Upper lobe of right lung (tissue), 1 donor: ENCODE measurements around the gene SLC5A11. TPM values are rescaled to one million over a fixed set of nuclear protein-coding genes. Genes with fewer than 3 reads are reported as not detected.
"Not testable (repeated sequence)": the region's sequence is repeated elsewhere in the genome, so short reads cannot be mapped to it uniquely, and the experiment has no call there.

Experiments
- ATAC-seq: fragments of 200-7000 bp; cut with Tn5 transposase; one replicate; pipeline ENCODE4 v1.9.1; 2020; ENCODE audit warnings: mild to moderate bottlenecking, moderate library complexity
- DNase-seq: peaks from one replicate; pipeline ENCODE4 v3.0.0-alpha.2; 2020
- H3K27ac ChIP-seq: fragments of 200-600 bp; one replicate; pipeline ENCODE4 v1.8.0; 2022
- H3K27me3 ChIP-seq: fragments of 200-600 bp; one replicate; pipeline ENCODE4 v1.8.0; 2022; ENCODE audit warnings: mild to moderate bottlenecking
- H3K36me3 ChIP-seq: fragments of 200-600 bp; one replicate; pipeline ENCODE4 v1.8.0; 2022
- H3K4me1 ChIP-seq: fragments of 200-600 bp; one replicate; pipeline ENCODE4 v1.8.0; 2022
- H3K4me3 ChIP-seq: fragments of 200-600 bp; one replicate; pipeline ENCODE4 v1.8.0; 2022; ENCODE audit warnings: mild to moderate bottlenecking
- H3K9me3 ChIP-seq: fragments of 200-600 bp; one replicate; pipeline ENCODE4 v1.8.0; 2022
- intact Hi-C: fragments of 100-400 bp; cut with DNase I; formaldehyde crosslinking; loops from one replicate; pipeline ENCODE4 v1.11.0; 2022
- total RNA-seq: library from RNA; stranded (reverse); fragmentation: NEBNext Ultra II Directional; extraction: Animal tissue kit (Norgen Biotek cat#: 25700); gene quantifications from one replicate; pipeline ENCODE4 v1.2.1, GENCODE V29; 2021
- TF ChIP-seq, protein P1 (sequence below): fragments of 200-600 bp; IDR thresholded peaks from one replicate; pipeline ENCODE4 v1.8.0; 2022; ENCODE audit warnings: antibody characterized with exemption
- donor health status: DM: no; HTN: yes; CAD: no; lungs with severe emphysema.

The SLC5A11 gene
- total RNA-seq, 1 donor from 2014 or later = not detected

GRCh38 chr16:24887472-24887871 lies 41.7 kb downstream of the SLC5A11 start:
- Histone ChIP-seq H3K9me3 (no peaks in the 10 kb centered on the region), H3K27ac (no peak overlapping the region), H3K4me1 (no peaks in the 10 kb centered on the region), H3K4me3 (no peak overlapping the region), H3K27me3 (no peaks in the 10 kb centered on the region), H3K36me3 (no peaks in the 10 kb centered on the region)
- ATAC-seq (no peak), DNase-seq (no peak)
- TF ChIP-seq, protein P1, sequence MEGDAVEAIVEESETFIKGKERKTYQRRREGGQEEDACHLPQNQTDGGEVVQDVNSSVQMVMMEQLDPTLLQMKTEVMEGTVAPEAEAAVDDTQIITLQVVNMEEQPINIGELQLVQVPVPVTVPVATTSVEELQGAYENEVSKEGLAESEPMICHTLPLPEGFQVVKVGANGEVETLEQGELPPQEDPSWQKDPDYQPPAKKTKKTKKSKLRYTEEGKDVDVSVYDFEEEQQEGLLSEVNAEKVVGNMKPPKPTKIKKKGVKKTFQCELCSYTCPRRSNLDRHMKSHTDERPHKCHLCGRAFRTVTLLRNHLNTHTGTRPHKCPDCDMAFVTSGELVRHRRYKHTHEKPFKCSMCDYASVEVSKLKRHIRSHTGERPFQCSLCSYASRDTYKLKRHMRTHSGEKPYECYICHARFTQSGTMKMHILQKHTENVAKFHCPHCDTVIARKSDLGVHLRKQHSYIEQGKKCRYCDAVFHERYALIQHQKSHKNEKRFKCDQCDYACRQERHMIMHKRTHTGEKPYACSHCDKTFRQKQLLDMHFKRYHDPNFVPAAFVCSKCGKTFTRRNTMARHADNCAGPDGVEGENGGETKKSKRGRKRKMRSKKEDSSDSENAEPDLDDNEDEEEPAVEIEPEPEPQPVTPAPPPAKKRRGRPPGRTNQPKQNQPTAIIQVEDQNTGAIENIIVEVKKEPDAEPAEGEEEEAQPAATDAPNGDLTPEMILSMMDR = no peak
- intact Hi-C loops = no loop called here

- Histone ChIP-seq H3K4me1 (no peaks in the 10 kb centered on the region), H3K27ac (no peak overlapping the region), H3K36me3 (no peaks in the 10 kb centered on the region), H3K9me3 (no peaks in the 10 kb centered on the region), H3K27me3 (no peaks in the 10 kb centered on the region), H3K4me3 (no peak overlapping the region)
- no peak for ATAC-seq
- TF ChIP-seq, protein P1 = no peak
- intact Hi-C loops = no loop called here
- peak; percentile 19 for DNase-seq
Observed at GRCh38 chr16:24890746-24891145, 45.0 kb downstream of the SLC5A11 start.

DNA sequence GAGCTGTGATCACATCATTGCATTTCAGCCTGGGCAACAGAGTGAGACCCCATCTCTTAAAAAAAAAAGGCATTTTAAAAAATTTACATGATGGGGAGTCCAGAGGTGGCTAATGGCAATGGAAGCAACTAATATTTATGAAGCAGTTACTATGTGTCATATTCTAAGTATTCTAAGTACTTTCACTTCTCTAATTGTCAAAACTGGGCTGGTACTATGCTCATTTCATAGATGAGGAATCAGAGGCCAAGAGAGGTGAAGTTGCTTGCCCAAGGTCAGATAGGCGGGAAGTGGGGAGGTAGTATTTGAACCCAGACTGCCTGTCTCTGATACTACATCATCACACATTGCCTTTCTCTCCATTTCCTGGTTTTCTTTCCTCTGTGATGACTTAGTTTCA lies 50.7 kb downstream of the SLC5A11 start:
- Histone ChIP-seq H3K9me3 (no peaks in the 10 kb centered on the region), H3K27me3 (no peaks in the 10 kb centered on the region), H3K27ac (no peak overlapping the region), H3K36me3 (no peaks in the 10 kb centered on the region), H3K4me1 (no peaks in the 10 kb centered on the region), H3K4me3 (no peak overlapping the region)
- DNase-seq (no peak), ATAC-seq (peak; percentile 31)
- intact Hi-C loops = no loop called here
- TF ChIP-seq, protein P1 = no peak

DNA sequence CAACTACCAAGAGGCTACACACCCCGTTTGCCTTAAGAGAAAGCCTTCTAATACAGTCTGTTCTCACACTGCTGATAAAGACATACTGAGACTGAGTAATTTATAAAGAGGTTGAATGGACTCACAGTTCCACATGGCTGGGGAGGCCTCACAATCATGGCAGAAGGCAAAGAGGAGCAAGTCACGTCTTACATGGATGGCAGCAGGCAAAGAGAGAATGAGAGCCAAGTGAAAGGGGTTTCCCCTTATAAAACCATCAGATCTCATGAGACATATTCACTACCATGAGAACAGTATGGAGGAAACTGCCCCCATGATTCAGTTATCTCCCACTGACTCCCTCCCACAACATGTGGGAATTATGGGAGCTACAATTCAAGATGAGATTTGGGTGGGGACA lies 51.8 kb downstream of the SLC5A11 start:
- ATAC-seq, DNase-seq, intact Hi-C loops, H3K27me3 ChIP-seq, H3K36me3 ChIP-seq, H3K9me3 ChIP-seq, H3K4me1 ChIP-seq, H3K4me3 ChIP-seq, H3K27ac ChIP-seq: not testable (repeated sequence)

DNA sequence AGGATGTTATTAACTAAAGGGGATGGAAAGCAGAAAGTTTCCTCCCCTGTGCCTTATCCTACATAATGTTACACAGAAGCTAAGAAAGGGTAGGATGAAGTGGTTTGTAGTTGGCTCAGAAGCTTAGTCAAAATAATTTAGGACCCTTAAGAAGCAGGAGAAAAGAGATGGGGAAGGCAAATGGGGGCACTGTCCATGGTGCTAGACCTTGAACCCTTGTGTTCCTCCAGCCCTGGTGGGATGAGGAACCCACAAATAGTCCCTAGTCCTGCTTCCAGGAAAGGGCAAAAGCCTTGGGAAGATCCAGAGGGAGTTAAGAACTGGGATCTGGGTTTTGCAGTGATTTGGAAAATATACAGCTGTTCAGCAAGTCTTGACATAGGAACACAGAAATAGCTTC lies 54.5 kb downstream of the SLC5A11 start:
- ATAC-seq = no peak
- DNase-seq = no peak
- Histone ChIP-seq H3K4me3 (no peak overlapping the region), H3K9me3 (no peaks in the 10 kb centered on the region), H3K36me3 (no peaks in the 10 kb centered on the region), H3K27me3 (no peaks in the 10 kb centered on the region), H3K4me1 (no peaks in the 10 kb centered on the region), H3K27ac (no peak overlapping the region)
- intact Hi-C loops = no loop called here
- TF ChIP-seq, protein P1 = no peak

DNA sequence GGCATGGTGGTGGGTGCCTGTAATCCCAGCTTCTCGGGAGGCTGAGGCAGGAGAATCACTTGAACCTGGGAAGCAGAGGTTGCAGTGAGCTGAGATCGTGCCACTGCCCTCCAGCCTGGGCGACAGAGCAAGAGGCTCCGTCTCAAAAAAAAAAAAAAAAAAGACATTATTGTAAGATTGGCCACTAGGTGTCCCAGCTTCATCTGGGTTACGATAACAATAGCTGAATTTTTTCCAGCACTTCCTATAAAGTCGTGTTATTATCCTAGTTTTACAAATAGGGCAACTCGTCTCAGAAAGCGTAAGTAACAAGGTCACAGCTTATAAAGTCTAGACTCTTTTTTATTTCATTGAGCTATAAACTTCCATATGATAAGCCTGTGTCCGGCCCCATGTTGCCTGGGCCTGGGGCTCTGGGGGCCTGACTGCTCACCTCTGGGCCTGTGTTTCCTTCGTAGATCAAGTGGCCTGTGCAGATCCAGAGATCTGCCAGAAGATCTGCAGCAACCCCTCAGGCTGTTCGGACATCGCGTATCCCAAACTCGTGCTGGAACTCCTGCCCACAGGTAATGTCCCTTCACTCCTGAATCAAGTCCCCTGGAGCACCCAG lies 60.5 kb downstream of the SLC5A11 start:
- no peak for ATAC-seq
- intact Hi-C loops = no loop called here
- no peaks in the 10 kb centered on the region for H3K9me3 ChIP-seq
- H3K27me3 ChIP-seq = no peaks in the 10 kb centered on the region
- no peaks in the 10 kb centered on the region for H3K4me1 ChIP-seq
- TF ChIP-seq, protein P1 = peak; percentile 43
- no peaks in the 10 kb centered on the region for H3K36me3 ChIP-seq
- no peak overlapping the region for H3K27ac ChIP-seq
- no peak for DNase-seq
- no peak overlapping the region for H3K4me3 ChIP-seq
